GM21515 (cell line): ENCODE results near the gene PRMT3.
"Not testable (repeated sequence)": the region's sequence is repeated elsewhere in the genome, so short reads cannot be mapped to it uniquely, and the experiment has no call there.

Source experiments
- ATAC-seq: cut with Tn5 transposase; IDR thresholded peaks from one replicate; pipeline ENCODE4 v1.9.1; 2021; ENCODE audit not compliant: unreplicated experiment

The PRMT3 gene

GRCh38 chr11:20497124-20497792 lies 109.7 kb downstream of the PRMT3 start:
- ATAC-seq, result no peak

DNA sequence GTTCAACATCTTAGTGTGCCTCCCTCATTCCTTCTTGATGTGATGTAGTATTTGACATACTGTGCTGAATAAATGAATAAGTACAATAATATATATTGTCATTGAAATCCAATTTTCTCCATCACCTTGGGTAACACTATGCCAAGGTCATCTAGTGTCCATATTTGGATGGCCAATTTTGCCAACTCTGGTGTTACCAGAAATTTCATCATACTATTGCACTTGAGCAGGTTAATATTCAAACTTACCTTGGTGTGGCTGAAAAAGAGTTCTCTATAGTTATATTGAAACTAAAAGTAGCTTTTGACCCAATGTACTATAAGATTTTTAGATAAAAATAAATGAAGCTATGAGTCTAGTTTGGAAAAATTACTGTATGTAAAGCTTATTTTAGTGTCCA lies 113.7 kb downstream of the PRMT3 start:
- peak; percentile 64 for ATAC-seq

GRCh38 chr11:20501971-20502370 lies 114.5 kb downstream of the PRMT3 start:
- ATAC-seq, result no peak

DNA sequence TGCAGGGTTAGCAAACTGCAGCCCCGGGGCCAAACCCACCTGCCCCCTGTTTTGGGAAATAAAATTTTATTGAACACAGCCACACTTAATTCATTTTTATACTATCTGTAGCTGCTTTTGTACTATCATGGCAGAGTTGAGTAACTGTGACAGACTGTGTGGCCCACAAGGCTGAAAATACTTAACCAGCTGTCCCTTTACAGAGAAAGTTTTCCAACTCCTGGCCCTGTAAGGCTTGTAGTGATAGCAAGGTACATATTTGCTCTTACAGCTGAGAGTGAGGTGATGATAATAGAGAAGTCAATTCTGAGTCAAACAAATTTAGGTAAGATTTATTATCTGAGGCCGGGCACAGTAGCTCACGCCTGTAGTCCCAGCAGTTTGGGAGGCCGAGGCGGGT lies 124.5 kb downstream of the PRMT3 start:
- ATAC-seq, result no peak

- ATAC-seq, result no peak
Observed at GRCh38 chr11:20512869-20513268, 125.4 kb downstream of the PRMT3 start.

GRCh38 chr11:20518323-20518834 lies 130.9 kb downstream of the PRMT3 start:
- ATAC-seq, result no peak

GRCh38 chr11:20522536-20522935 lies 135.0 kb downstream of the PRMT3 start:
- ATAC-seq, result no peak

DNA sequence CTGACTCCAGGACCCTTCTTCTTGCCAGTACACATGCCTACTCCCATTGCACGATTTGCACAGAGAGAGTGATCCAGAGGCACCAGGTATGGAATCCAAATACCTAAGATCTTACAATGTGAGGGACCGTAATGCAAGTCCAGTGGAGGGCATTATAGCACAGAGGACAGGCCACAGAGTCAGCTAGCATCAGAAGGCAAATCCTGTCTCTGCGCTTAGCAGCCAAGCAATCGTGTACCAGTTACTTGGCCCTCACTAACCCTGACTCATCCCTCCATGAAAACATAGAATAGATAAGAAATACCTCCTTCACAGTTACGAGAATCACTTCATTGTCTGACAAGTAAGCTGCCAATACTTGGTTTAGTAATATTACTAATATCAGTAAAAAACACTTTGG lies 142.2 kb downstream of the PRMT3 start:
- no peak for ATAC-seq

- peak; percentile 97 for ATAC-seq
Observed at GRCh38 chr11:20530942-20531703, 143.6 kb downstream of the PRMT3 start.

GRCh38 chr11:20535271-20535881 lies 147.9 kb downstream of the PRMT3 start:
- ATAC-seq, result no peak

DNA sequence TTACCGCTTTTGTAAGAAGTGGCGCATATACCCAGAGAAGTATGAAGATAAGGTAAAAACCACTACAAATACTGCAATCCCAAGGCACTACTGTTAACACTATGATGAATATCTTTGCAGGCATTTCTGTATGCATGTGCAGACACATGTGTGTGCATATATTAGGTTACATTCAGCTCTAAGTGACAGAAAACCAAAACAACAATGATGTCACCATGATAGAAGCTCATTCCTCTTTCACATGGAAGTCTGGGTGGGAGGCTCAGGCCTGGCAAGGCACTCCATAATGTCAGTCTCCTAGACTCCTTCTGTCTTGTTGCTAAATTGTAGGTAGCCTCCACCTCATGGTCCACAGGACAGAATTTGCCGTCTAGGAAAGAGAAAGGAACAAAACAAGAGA lies 148.8 kb downstream of the PRMT3 start:
- ATAC-seq, result no peak

- ATAC-seq, result no peak
Observed at GRCh38 chr11:20536784-20537183, 149.3 kb downstream of the PRMT3 start.

- ATAC-seq, result no peak
Observed at GRCh38 chr11:20541503-20541902, 154.0 kb downstream of the PRMT3 start.

DNA sequence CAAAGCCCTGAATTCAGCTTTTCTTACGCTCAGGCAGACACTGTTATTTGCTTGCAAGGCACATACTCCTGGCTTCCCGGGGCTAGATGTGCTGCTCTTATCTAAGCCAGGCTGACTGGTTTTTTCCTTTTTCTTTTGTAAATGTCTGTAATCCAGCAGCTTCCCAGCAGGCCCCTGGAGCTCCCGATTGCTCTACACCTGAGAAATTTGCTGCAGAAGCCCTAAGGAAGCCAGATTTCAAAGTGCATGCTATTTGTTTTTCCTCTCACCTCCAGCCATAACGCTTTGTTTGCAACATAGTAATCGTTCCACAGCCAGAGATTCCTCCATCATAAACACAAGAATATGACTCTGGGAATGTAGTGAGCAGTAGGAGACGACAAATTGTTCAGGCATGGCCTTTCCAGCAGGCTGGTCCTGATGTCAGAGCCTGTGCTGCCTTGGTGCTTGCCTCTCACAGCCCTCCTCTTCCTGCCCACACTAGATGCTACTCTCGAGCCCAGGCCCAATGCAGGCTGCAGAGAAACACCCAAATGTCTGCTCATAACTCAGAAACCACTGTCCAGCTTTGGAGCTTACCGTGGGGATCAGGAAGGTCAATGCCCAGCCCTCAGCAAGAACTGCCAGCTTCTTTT lies 157.2 kb downstream of the PRMT3 start:
- no peak for ATAC-seq

GRCh38 chr11:20547411-20547810 lies 159.9 kb downstream of the PRMT3 start:
- no peak for ATAC-seq

- ATAC-seq, result no peak
Observed at GRCh38 chr11:20551096-20551495, 163.6 kb downstream of the PRMT3 start.

GRCh38 chr11:20555783-20556182 lies 168.3 kb downstream of the PRMT3 start:
- no peak for ATAC-seq

DNA sequence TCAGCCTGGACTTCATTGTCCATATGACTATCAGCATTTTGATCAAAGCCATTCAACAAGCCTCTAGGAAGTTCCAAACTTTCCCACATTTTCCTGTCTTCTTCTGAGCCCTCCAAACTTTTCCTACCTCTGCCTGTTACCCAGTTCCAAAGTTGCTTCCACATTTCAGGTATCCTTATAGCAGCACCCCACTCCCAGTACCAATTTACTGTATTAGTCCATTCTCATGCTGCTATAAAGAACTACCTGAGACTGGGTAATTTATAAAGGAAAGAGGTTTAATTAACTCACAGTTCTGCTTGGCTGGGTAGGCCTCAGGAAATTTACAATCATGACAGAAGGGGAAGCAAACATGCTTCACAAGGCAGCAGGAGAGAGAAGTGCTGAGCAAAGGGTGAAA lies 168.9 kb downstream of the PRMT3 start:
- not testable (repeated sequence) for ATAC-seq

DNA sequence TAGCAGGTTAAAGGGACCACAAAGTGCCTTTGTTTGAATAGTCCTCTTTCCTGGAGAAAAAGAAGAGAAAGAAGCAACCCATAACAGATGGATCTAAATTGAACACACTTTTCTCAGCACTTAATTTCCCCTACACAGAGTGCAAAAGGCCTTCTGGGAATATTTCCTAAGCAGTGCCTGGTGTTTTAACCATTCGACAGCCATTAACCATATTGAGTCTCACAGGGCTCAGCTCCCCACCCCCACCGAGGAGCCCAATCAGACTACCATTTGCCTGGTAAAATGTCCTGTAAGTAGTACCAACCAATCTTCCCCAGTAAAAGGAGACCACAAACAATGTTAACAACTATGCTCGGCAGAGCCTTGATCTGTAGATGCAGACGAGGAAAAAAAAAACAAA lies 171.2 kb downstream of the PRMT3 start:
- no peak for ATAC-seq
